Trophoblast cell (in vitro differentiated cells and primary cell): ENCODE results near the gene TMEM178B.
A peak's percentile ranks its signal among the peaks of the same experiment; 100 is the strongest.

ENCODE experiments used
- DNase-seq, 2 donors: peaks; one replicate each; pipeline ENCODE4 v3.0.0-alpha.2; 2016
- H2AFZ ChIP-seq: 2 replicates; pipeline ENCODE4 v1.6.1; 2013; ENCODE audit warnings: low read length, moderate library complexity, mild to moderate bottlenecking; ENCODE audit not compliant: insufficient read depth, poor library complexity
- H2AK5ac ChIP-seq: 2 replicates; pipeline ENCODE4 v1.6.1; 2013; ENCODE audit warnings: mild to moderate bottlenecking, low read length
- H2BK120ac ChIP-seq: 2 replicates; pipeline ENCODE4 v1.6.1; 2013; ENCODE audit warnings: low read length, mild to moderate bottlenecking, moderate library complexity; ENCODE audit not compliant: insufficient read depth, poor library complexity
- H2BK12ac ChIP-seq: 2 replicates; pipeline ENCODE4 v1.6.1; 2013; ENCODE audit warnings: mild to moderate bottlenecking, low read length, moderate library complexity
- H2BK5ac ChIP-seq: 2 replicates; pipeline ENCODE4 v1.6.1; 2013; ENCODE audit warnings: low read length, low read depth, moderate library complexity, mild to moderate bottlenecking; ENCODE audit not compliant: poor library complexity
- H3K14ac ChIP-seq: 2 replicates; pipeline ENCODE4 v1.6.1; 2013; ENCODE audit warnings: mild to moderate bottlenecking, low read length
- H3K18ac ChIP-seq: 2 replicates; pipeline ENCODE4 v1.6.1; 2013; ENCODE audit warnings: mild to moderate bottlenecking, low read length
- H3K23ac ChIP-seq: 2 replicates; pipeline ENCODE4 v1.6.1; 2013; ENCODE audit warnings: low read length
- H3K27ac ChIP-seq: 2 replicates; pipeline ENCODE4 v1.5.1; 2013; ENCODE audit warnings: low read depth, mild to moderate bottlenecking, inconsistent platforms, low read length, moderate library complexity
- H3K27me3 ChIP-seq: 2 replicates; pipeline ENCODE4 v1.6.1; 2013; ENCODE audit warnings: inconsistent platforms, mild to moderate bottlenecking, low read length, moderate library complexity; ENCODE audit not compliant: insufficient read depth
- H3K36me3 ChIP-seq, 2 experiments: 1 replicate in 1 of 2; 2 replicates in 1 of 2; pipeline ENCODE4 v1.6.1; 2013; ENCODE audit warnings: low read length in 2 of 2, mild to moderate bottlenecking in 2 of 2, moderate library complexity in 1 of 2; ENCODE audit not compliant: insufficient read depth in 2 of 2, control insufficient read depth in 1 of 2
- H3K4ac ChIP-seq: 2 replicates; pipeline ENCODE4 v1.6.1; 2013; ENCODE audit warnings: low read depth, mild to moderate bottlenecking, low read length, moderate library complexity
- H3K4me1 ChIP-seq, 2 experiments: 1 replicate in 1 of 2; 2 replicates in 1 of 2; pipeline ENCODE4 v1.6.1; 2013; ENCODE audit warnings: low read length in 2 of 2, mild to moderate bottlenecking in 2 of 2, moderate library complexity in 1 of 2; ENCODE audit not compliant: insufficient read depth in 2 of 2, control insufficient read depth in 1 of 2
- H3K4me2 ChIP-seq: 2 replicates; pipeline ENCODE4 v1.6.1; 2013; ENCODE audit warnings: inconsistent platforms, mild to moderate bottlenecking, low read length, moderate library complexity
- H3K4me3 ChIP-seq: 2 replicates; pipeline ENCODE4 v1.5.1; 2013; ENCODE audit warnings: mild to moderate bottlenecking, low read depth, low read length, inconsistent platforms
- H3K79me1 ChIP-seq: one replicate; pipeline ENCODE4 v1.6.1; 2013; ENCODE audit warnings: low read length
- H3K79me2 ChIP-seq: 2 replicates; pipeline ENCODE4 v1.6.1; 2013; ENCODE audit warnings: low read length, mild to moderate bottlenecking; ENCODE audit not compliant: control insufficient read depth, insufficient read depth, poor library complexity
- H3K9ac ChIP-seq: 2 replicates; pipeline ENCODE4 v1.6.1; 2013; ENCODE audit warnings: mild to moderate bottlenecking, low read length
- H3K9me3 ChIP-seq: 2 replicates; pipeline ENCODE4 v1.6.1; 2013; ENCODE audit warnings: low read depth, mild to moderate bottlenecking, control low read depth, inconsistent platforms, low read length; ENCODE audit not compliant: insufficient read depth
- H4K12ac ChIP-seq: 2 replicates; pipeline ENCODE4 v1.6.1; 2013; ENCODE audit warnings: low read depth, mild to moderate bottlenecking, low read length, moderate library complexity
- H4K8ac ChIP-seq: 2 replicates; pipeline ENCODE4 v1.6.1; 2013; ENCODE audit warnings: low read depth, mild to moderate bottlenecking, low read length, moderate library complexity
- H4K91ac ChIP-seq: one replicate; pipeline ENCODE4 v1.6.1; 2013; ENCODE audit warnings: low read depth, mild to moderate bottlenecking, low read length, moderate library complexity
- WGBS: extraction: QIAGEN DNeasy Blood & Tissue Kit; methylation state at CpG from one replicate; pipeline ENCODE4 v1.1.7; 2013; ENCODE audit warnings: missing lambda C conversion rate; ENCODE audit not compliant: insufficient read length, insufficient coverage; ENCODE audit errors: extremely low coverage; 5-methylcytosine and 5-hydroxymethylcytosine counted together

TMEM178B gene

DNA sequence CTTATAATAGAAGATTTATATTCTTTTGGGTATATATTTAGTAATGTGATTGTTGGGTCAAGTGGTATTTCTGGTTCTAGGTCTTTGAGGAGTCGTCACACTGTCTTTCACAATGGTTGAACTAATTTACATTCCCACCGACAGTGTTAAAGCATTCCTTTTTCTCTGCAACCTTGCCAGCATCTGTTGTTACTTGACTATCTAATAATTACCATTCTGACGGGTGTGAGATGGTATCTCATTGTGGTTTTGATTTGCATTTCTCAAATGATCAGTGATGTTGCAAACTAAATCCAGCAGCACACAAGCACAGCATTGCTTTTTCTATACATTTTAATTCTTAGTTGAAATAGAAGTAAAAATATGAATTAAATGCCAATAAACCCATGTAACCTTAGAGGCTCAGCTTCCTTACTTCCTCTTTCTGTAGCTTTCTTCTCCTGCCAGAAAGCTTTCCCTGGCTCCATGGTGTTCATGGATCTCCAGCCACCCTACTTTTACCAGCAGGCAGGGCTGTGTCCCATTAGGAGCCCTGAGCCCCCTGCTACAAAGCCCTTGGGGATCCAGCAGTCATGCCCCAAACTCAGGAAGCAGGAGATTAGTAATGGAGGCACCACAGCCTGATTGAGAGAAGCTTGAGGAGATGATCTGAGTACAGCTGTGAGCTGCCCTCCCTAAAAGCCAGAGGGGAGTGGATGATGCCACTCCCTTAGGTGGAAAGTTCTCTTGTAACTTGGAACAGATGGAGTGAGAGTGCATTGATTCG is 158.6 kb downstream of the TMEM178B start:
- no peak overlapping the region for H2BK120ac ChIP-seq
- no peak overlapping the region for H2BK12ac ChIP-seq

DNA sequence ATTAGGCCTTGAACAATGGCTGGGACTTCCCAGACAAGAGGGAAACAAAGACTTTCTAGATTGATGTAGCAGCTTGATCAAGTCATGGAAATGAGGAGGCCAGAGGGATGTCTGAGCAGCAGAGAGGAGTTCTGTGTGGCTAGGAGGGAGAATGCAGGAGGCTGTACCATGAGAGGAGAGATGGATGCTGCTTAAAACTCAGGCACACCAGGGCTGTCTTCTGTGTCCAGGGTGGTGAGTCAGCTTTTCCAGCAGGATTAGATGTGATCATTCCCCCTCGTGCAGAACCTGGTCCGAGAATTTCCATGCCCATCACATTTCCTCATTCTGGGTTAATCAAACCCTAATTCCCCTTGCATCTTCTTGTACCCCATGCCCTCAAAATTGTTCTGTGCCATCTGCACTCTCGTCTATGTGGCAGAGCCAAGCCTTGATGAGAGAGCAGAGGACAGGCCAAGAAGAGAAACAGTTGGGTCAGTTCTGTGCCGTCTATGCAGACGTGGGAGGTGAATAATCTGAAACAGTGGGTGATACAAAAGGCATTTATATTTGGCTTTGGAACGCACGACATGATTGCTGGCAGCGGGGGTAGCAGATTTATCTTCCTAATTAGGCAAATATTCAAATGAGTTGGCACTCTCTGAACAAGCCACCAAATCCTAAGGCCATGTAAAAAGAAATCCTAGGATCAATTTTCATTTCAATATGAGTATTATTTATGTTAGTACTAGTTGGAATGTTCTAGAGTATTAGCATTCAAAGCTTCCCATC is 160.7 kb downstream of the TMEM178B start:
- no peak overlapping the region for H2BK5ac ChIP-seq
- no peak for DNase-seq
- H3K18ac ChIP-seq = no peak overlapping the region
- H2AFZ ChIP-seq = no peak overlapping the region
- H3K9me3 ChIP-seq = no peaks in the 10 kb centered on the region
- no peak overlapping the region for H3K4ac ChIP-seq
- H3K9ac ChIP-seq = no peak overlapping the region
- H3K27ac ChIP-seq = no peak overlapping the region
- no peak overlapping the region for H2BK120ac ChIP-seq
- H3K79me2 ChIP-seq = no peaks in the 10 kb centered on the region
- H3K36me3 ChIP-seq = no peaks in the 10 kb centered on the region
- WGBS = no CpG with 5 or more reads among the region's 8 CpGs
- H3K4me1 ChIP-seq = no peaks in the 10 kb centered on the region
- no peak overlapping the region for H4K12ac ChIP-seq
- no peak overlapping the region for H2AK5ac ChIP-seq
- H3K23ac ChIP-seq = no peak overlapping the region
- no peak overlapping the region for H2BK12ac ChIP-seq
- no peaks in the 10 kb centered on the region for H3K79me1 ChIP-seq
- H3K27me3 ChIP-seq = no peaks in the 10 kb centered on the region
- H4K8ac ChIP-seq = no peak overlapping the region
- no peak overlapping the region for H3K4me2 ChIP-seq
- no peak overlapping the region for H4K91ac ChIP-seq
- H3K4me3 ChIP-seq = no peak overlapping the region
- H3K14ac ChIP-seq = no peak overlapping the region

More for the DNA sequence above, 158.6 kb downstream of the TMEM178B start:
- WGBS = no CpG with 5 or more reads among the region's 4 CpGs
- Histone ChIP-seq H3K79me2 (no peaks in the 10 kb centered on the region), H3K27me3 (no peaks in the 10 kb centered on the region), H3K79me1 (no peaks in the 10 kb centered on the region), H3K4ac (no peak overlapping the region), H3K23ac (no peak overlapping the region), H3K9me3 (no peaks in the 10 kb centered on the region), H3K27ac (no peak overlapping the region), H4K91ac (no peak overlapping the region), H3K4me1 (peaks cover 0 to 2% of the 10 kb centered on the region in 2 experiments), H3K4me3 (no peak overlapping the region), H3K36me3 (no peaks in the 10 kb centered on the region), H2BK5ac (no peak overlapping the region), H2AFZ (no peak overlapping the region), H3K4me2 (no peak overlapping the region), H3K18ac (no peak overlapping the region), H4K12ac (no peak overlapping the region), H2AK5ac (no peak overlapping the region), H3K9ac (no peak overlapping the region), H3K14ac (no peak overlapping the region), H4K8ac (no peak overlapping the region)
- DNase-seq = peak; percentile 31 to 81

DNA sequence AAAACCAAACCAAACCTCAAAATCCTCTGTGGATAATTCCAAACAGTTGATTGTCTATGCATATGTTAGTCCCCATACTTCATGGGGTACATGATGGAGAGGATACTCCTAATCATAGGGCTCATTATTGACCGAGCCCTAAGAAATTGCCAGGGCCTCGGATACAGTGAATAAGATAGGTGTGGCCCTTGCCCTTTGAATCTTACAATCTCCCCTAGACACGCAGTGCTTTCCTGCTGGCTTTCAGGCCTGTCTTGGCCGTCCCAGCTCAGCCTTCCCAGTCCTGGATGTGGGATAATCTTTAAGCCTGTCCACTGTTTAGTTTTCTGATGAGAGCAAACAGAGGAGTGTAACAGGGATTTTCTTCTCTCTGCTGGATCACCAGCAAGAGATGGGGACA is 161.8 kb downstream of the TMEM178B start:
- Histone ChIP-seq H3K27ac (no peak overlapping the region), H3K23ac (no peak overlapping the region), H3K79me1 (no peaks in the 10 kb centered on the region), H2AFZ (no peak overlapping the region), H4K12ac (no peak overlapping the region), H3K18ac (no peak overlapping the region), H3K36me3 (no peaks in the 10 kb centered on the region), H2BK5ac (no peak overlapping the region), H2AK5ac (no peak overlapping the region), H3K4ac (no peak overlapping the region), H2BK12ac (no peak overlapping the region), H2BK120ac (no peak overlapping the region), H4K8ac (no peak overlapping the region), H3K9ac (no peak overlapping the region), H3K79me2 (no peaks in the 10 kb centered on the region), H3K27me3 (no peaks in the 10 kb centered on the region), H3K4me3 (no peak overlapping the region), H3K14ac (no peak overlapping the region), H3K4me1 (no peaks in the 10 kb centered on the region), H4K91ac (no peak overlapping the region), H3K9me3 (no peaks in the 10 kb centered on the region), H3K4me2 (no peak overlapping the region)
- no CpG with 5 or more reads among the region's 4 CpGs for WGBS
- DNase-seq = no peak

DNA sequence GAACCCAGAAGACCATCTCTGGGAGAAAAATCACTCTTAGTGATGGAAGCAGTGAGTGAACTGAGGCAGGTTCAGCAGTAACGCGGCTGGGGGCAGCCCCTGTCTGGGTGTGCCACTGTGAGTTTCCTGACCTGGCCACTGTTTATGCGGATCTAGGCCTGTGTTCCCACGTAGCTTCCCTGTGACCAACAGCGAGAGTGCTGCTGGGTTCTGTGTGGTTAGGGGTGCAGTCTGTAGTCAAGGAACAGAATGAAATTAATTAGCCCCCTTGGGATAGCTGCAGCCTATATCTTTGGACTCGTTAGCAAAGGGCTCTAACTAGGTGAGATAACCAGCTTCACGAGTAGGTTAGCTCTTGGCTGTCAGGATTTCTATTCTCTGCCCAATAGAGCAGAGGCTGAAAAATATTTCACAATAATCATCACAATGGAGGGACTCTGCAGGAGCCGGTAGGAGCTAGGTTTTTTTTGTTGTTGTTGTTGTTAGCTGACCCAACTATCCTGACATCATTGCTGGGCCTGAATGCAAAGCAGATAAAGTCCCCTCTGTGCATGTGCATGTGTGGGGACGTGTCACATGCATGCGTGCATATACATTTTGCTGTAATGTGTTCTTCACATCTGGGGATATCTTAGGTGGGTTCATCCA is 164.9 kb downstream of the TMEM178B start:
- H4K91ac ChIP-seq = no peak overlapping the region
- H2BK12ac ChIP-seq = no peak overlapping the region
- H2AK5ac ChIP-seq = no peak overlapping the region
- no peaks in the 10 kb centered on the region for H3K4me1 ChIP-seq
- no peak overlapping the region for H2BK120ac ChIP-seq
- no peaks in the 10 kb centered on the region for H3K9me3 ChIP-seq
- H3K27ac ChIP-seq = no peak overlapping the region
- H3K4ac ChIP-seq = no peak overlapping the region
- no peak overlapping the region for H2AFZ ChIP-seq
- no peak overlapping the region for H3K23ac ChIP-seq
- H3K36me3 ChIP-seq = no peaks in the 10 kb centered on the region
- H3K14ac ChIP-seq = no peak overlapping the region
- DNase-seq = no peak
- H3K4me2 ChIP-seq = no peak overlapping the region
- H4K8ac ChIP-seq = no peak overlapping the region
- H3K79me2 ChIP-seq = no peaks in the 10 kb centered on the region
- no CpG with 5 or more reads among the region's 10 CpGs for WGBS
- no peak overlapping the region for H3K18ac ChIP-seq
- no peak overlapping the region for H2BK5ac ChIP-seq
- no peak overlapping the region for H4K12ac ChIP-seq
- H3K27me3 ChIP-seq = no peaks in the 10 kb centered on the region
- H3K9ac ChIP-seq = peak overlapping the region; percentile 36
- H3K79me1 ChIP-seq = no peaks in the 10 kb centered on the region
- no peak overlapping the region for H3K4me3 ChIP-seq
